ENCODE data around the gene IGFBP4.

DNA sequence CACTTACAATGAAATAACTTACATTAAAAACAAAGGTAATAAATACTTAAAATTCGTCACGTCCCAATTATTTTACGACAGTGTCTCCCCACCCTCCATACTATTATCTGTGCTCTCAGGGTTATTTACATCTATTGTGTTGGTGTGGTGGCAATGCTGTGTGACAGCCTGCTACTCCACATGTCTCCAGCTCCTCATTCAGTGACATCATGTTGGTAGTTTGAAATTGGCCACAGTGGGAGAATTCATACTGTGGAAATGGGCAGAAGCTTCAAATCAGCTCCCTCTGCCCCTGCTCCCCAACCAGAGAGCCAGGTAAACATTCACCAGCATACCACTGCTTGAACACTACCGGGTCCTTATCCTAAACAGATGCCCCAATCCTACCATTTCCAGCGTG is 51.9 kb downstream of the IGFBP4 start:
- TF ChIP-seq CTCF (IDR thresholded peaks at IDR 0.05): no peak
- no peak for TF ChIP-seq POLR2A (IDR thresholded peaks at IDR 0.05)

Measured in thyroid gland (tissue), 4 donors.